ENCODE data around the gene IWS1. TPM values are rescaled to one million over a fixed set of nuclear protein-coding genes. Genes with fewer than 3 reads are reported as not detected.
A peak's percentile ranks its signal among the peaks of the same experiment; 100 is the strongest.

Gene IWS1
- total RNA-seq, 2 experiments from 2014 or later = 24.9 to 26.0 TPM

- H3K4me3 Mint-ChIP-seq = no peak overlapping the region
- peaks cover 80% of the 10 kb centered on the region for H3K36me3 Mint-ChIP-seq (ENCODE audit: low read depth)
- no peaks in the 10 kb centered on the region for H3K9me3 Mint-ChIP-seq
- H3K4me1 Mint-ChIP-seq (ENCODE audit: low read depth) = peaks cover 89% of the 10 kb centered on the region
- no peak for ATAC-seq (ENCODE audit: poor library complexity)
- Histone ChIP-seq H3K27ac (ENCODE audit: low read depth in 1 of 2, low read length in 2 of 2) (no peak overlapping the region), H3K9me3 (ENCODE audit: control insufficient read depth in 1 of 2, insufficient read depth in 1 of 2, low read length in 2 of 2) (no peaks in the 10 kb centered on the region), H3K4me3 (ENCODE audit: low read length) (no peak overlapping the region), H3K4me1 (ENCODE audit: insufficient read depth, low read length) (peaks cover 33% of the 10 kb centered on the region), H3K27me3 (ENCODE audit: control insufficient read depth in 1 of 2, insufficient read depth in 2 of 2, low read length in 2 of 2) (no peaks in the 10 kb centered on the region), H3K36me3 (ENCODE audit: insufficient read depth, low read length) (peaks cover 20% of the 10 kb centered on the region)
- POLR2A ChIA-PET = no interaction called here
- DNase-seq = no peak
- intact Hi-C loops (cut with DNase I, micrococcal nuclease) = no loop called here
- peak overlapping the region; percentile 68 for H3K27ac Mint-ChIP-seq
- CTCF ChIA-PET = interaction anchor here (1.3 kb wide), 1 partner anchor 98 kb away, joined by 3 read pairs; no protein-coding TSS in a partner anchor
- no peak for TF ChIP-seq CTCF (IDR thresholded peaks at IDR 0.05)
- H3K27me3 Mint-ChIP-seq = no peaks in the 10 kb centered on the region
These were observed 15.1 kb downstream of the IWS1 start for GRCh38 chr2:127511090-127511695.

- no peaks in the 10 kb centered on the region for H3K9me3 Mint-ChIP-seq
- ATAC-seq (ENCODE audit: poor library complexity) (no peak), DNase-seq (no peak)
- peaks cover 23% of the 10 kb centered on the region for H3K4me1 ChIP-seq (ENCODE audit: insufficient read depth, low read length)
- no peaks in the 10 kb centered on the region for H3K27me3 ChIP-seq (ENCODE audit: control insufficient read depth in 1 of 2, insufficient read depth in 2 of 2, low read length in 2 of 2)
- intact Hi-C loops (cut with DNase I, micrococcal nuclease) = no loop called here
- ChIA-PET POLR2A (interaction anchor here (0.9 kb wide), 1 partner anchor 17 kb away, joined by 3 read pairs; no protein-coding TSS in a partner anchor), CTCF (no interaction called here)
- no peak overlapping the region for H3K4me3 Mint-ChIP-seq
- H3K36me3 Mint-ChIP-seq (ENCODE audit: low read depth) = peaks cover 78% of the 10 kb centered on the region
- no peaks in the 10 kb centered on the region for H3K9me3 ChIP-seq (ENCODE audit: control insufficient read depth in 1 of 2, insufficient read depth in 1 of 2, low read length in 2 of 2)
- H3K27me3 Mint-ChIP-seq = no peaks in the 10 kb centered on the region
- peaks cover 18% of the 10 kb centered on the region for H3K36me3 ChIP-seq (ENCODE audit: insufficient read depth, low read length)
- TF ChIP-seq CTCF (IDR thresholded peaks at IDR 0.05) = no peak
- no peak overlapping the region for H3K27ac ChIP-seq (ENCODE audit: low read depth in 1 of 2, low read length in 2 of 2)
- H3K4me1 Mint-ChIP-seq (ENCODE audit: low read depth) = peaks cover 78% of the 10 kb centered on the region
- no peak overlapping the region for H3K4me3 ChIP-seq (ENCODE audit: low read length)
- peak overlapping the region; percentile 68 for H3K27ac Mint-ChIP-seq
These were observed 16.2 kb downstream of the IWS1 start for GRCh38 chr2:127510073-127510472.

- no peak for TF ChIP-seq CTCF (IDR thresholded peaks at IDR 0.05)
- no peaks in the 10 kb centered on the region for H3K9me3 ChIP-seq (ENCODE audit: control insufficient read depth in 1 of 2, insufficient read depth in 1 of 2, low read length in 2 of 2)
- H3K36me3 Mint-ChIP-seq (ENCODE audit: low read depth) = peaks cover 78% of the 10 kb centered on the region
- intact Hi-C loops (cut with DNase I, micrococcal nuclease) = no loop called here
- H3K9me3 Mint-ChIP-seq = no peaks in the 10 kb centered on the region
- H3K4me3 ChIP-seq (ENCODE audit: low read length) = no peak overlapping the region
- H3K4me1 Mint-ChIP-seq (ENCODE audit: low read depth) = peaks cover 76% of the 10 kb centered on the region
- ChIA-PET POLR2A (interaction anchor here (1.7 kb wide), 1 partner anchor 18 kb away, joined by 7 read pairs; the partner anchor contains the start of gene IWS1), CTCF (no interaction called here)
- DNase-seq (peak in 2 of 14 experiments; percentile 34 to 40), ATAC-seq (ENCODE audit: poor library complexity) (no peak)
- H3K36me3 ChIP-seq (ENCODE audit: insufficient read depth, low read length) = peaks cover 23% of the 10 kb centered on the region
- no peak overlapping the region for H3K4me3 Mint-ChIP-seq
- H3K27ac Mint-ChIP-seq = peak overlapping the region; percentile 8
- peaks cover 9% of the 10 kb centered on the region for H3K4me1 ChIP-seq (ENCODE audit: insufficient read depth, low read length)
- no peaks in the 10 kb centered on the region for H3K27me3 ChIP-seq (ENCODE audit: control insufficient read depth in 1 of 2, insufficient read depth in 2 of 2, low read length in 2 of 2)
- no peak overlapping the region for H3K27ac ChIP-seq (ENCODE audit: low read depth in 1 of 2, low read length in 2 of 2)
- H3K27me3 Mint-ChIP-seq = no peaks in the 10 kb centered on the region
These were observed 17.7 kb downstream of the IWS1 start for GRCh38 chr2:127508631-127509034.

All from CD4-positive, alpha-beta T cell (primary cell).